ENCODE measurements around the gene ZGLP1.

DNA sequence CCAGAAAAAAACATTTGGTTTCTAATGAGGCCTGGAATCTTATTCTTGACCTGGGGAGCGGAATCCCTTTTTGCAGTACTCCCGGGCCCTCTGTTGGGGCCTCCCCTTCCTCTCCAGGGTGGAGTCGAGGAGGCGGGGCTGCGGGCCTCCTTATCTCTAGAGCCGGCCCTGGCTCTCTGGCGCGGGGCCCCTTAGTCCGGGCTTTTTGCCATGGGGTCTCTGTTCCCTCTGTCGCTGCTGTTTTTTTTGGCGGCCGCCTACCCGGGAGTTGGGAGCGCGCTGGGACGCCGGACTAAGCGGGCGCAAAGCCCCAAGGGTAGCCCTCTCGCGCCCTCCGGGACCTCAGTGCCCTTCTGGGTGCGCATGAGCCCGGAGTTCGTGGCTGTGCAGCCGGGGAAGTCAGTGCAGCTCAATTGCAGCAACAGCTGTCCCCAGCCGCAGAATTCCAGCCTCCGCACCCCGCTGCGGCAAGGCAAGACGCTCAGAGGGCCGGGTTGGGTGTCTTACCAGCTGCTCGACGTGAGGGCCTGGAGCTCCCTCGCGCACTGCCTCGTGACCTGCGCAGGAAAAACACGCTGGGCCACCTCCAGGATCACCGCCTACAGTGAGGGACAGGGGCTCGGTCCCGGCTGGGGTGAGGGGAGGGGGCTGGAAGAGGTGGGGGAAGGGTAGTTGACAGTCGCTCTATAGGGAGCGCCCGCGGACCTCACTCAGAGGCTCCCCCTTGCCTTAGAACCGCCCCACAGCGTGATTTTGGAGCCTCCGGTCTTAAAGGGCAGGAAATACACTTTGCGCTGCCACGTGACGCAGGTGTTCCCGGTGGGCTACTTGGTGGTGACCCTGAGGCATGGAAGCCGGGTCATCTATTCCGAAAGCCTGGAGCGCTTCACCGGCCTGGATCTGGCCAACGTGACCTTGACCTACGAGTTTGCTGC is 22.5 kb downstream of the ZGLP1 start, which contains the start of gene ICAM4:
- TF ChIP-seq, protein P1, sequence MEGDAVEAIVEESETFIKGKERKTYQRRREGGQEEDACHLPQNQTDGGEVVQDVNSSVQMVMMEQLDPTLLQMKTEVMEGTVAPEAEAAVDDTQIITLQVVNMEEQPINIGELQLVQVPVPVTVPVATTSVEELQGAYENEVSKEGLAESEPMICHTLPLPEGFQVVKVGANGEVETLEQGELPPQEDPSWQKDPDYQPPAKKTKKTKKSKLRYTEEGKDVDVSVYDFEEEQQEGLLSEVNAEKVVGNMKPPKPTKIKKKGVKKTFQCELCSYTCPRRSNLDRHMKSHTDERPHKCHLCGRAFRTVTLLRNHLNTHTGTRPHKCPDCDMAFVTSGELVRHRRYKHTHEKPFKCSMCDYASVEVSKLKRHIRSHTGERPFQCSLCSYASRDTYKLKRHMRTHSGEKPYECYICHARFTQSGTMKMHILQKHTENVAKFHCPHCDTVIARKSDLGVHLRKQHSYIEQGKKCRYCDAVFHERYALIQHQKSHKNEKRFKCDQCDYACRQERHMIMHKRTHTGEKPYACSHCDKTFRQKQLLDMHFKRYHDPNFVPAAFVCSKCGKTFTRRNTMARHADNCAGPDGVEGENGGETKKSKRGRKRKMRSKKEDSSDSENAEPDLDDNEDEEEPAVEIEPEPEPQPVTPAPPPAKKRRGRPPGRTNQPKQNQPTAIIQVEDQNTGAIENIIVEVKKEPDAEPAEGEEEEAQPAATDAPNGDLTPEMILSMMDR (IDR thresholded peaks at IDR 0.05): no peak
- TF ChIP-seq POLR2A (IDR thresholded peaks at IDR 0.05): no peak
- TF ChIP-seq POLR2AphosphoS5 (IDR thresholded peaks at IDR 0.05): no peak

All from breast epithelium (tissue), 3 donors.